Measurements from ENCODE around the gene HSD3B7.

The HSD3B7 gene

GRCh38 chr16:31031276-31031675 is 46.3 kb downstream of the HSD3B7 start:
- DNase-seq = no peak

GRCh38 chr16:31032736-31033708 is 48.0 kb downstream of the HSD3B7 start, which contains the start of gene STX4:
STX4 (plus strand) TSS chr16:31033558; CDS start chr16:31033806, 248 bp downstream.
- DNase-seq = peak; percentile 99 to 100

DNA sequence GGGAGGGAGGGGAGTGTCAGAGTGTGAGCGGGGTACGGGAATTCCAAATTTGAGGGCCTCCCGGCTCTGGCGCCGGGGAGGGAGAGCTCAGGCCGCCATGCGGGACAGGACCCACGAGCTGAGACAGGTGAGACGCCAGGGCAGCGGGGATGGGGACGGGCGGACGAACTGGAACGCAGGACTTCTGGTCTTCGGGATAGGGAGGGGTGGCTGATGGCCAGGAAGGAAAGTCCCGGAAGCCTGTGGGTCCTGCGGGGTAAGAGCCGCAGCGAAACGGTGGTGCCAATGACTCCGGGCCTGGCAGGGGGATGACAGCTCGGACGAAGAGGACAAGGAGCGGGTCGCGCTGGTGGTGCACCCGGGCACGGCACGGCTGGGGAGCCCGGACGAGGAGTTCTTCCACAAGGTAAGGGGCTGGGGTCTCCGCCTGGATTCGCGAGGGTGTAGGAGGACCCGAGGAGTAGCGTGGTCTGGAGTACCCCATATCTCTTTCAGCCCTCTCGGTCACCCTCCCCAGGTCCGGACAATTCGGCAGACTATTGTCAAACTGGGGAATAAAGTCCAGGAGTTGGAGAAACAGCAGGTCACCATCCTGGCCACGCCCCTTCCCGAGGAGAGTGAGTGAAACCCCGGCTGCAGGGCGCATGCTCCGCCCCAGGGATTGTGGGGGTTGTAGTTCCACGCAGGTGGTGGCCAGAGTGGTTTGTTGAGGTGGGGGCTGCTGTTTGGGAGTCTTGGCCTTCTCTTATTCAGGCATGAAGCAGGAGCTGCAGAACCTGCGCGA is 48.9 kb downstream of the HSD3B7 start:
- peak; percentile 82 to 89 for DNase-seq

- peak; percentile 55 to 70 for DNase-seq
Observed at GRCh38 chr16:31036691-31037090, 51.7 kb downstream of the HSD3B7 start.
